Measurements from ENCODE around the gene REPS2. TPM values are rescaled to one million over a fixed set of nuclear protein-coding genes. Genes with fewer than 3 reads are reported as not detected.

Gene REPS2
- total RNA-seq, 4 donors from 2014 or later, result 4.0 to 12.6 (median 5.0) TPM

- ATAC-seq (ENCODE audit: low FRiP score) (no peak), DNase-seq (ENCODE audit: low spot score) (no peak)
- TF ChIP-seq CTCF (IDR thresholded peaks at IDR 0.05), result no peak
Measured at GRCh38 chrX:16999275-16999674, 52.8 kb downstream of the REPS2 start.

- DNase-seq (ENCODE audit: low spot score) (no peak), ATAC-seq (ENCODE audit: low FRiP score) (no peak)
- no peak for TF ChIP-seq CTCF (IDR thresholded peaks at IDR 0.05)
Measured at GRCh38 chrX:17000751-17001150, 54.3 kb downstream of the REPS2 start.

GRCh38 chrX:17005712-17006368, 59.4 kb downstream of the REPS2 start:
- no peak for TF ChIP-seq CTCF (IDR thresholded peaks at IDR 0.05)
- DNase-seq (ENCODE audit: low spot score) (no peak), ATAC-seq (ENCODE audit: low FRiP score) (no peak)

- TF ChIP-seq CTCF (IDR thresholded peaks at IDR 0.05), result no peak
- ATAC-seq (ENCODE audit: low FRiP score) (no peak), DNase-seq (ENCODE audit: low spot score) (no peak)
Measured at GRCh38 chrX:17007134-17007768, 60.8 kb downstream of the REPS2 start.

GRCh38 chrX:17009856-17010625, 63.6 kb downstream of the REPS2 start:
- TF ChIP-seq CTCF (IDR thresholded peaks at IDR 0.05), result no peak
- ATAC-seq (ENCODE audit: low FRiP score) (no peak), DNase-seq (ENCODE audit: low spot score) (no peak)

- no peak for TF ChIP-seq CTCF (IDR thresholded peaks at IDR 0.05)
- DNase-seq (ENCODE audit: low spot score), result no peak
- ATAC-seq (ENCODE audit: low FRiP score), result no peak
Measured at GRCh38 chrX:17012465-17012864, 66.0 kb downstream of the REPS2 start.
